HG03159 (cell line): Measurements from ENCODE around the gene SMG9.

Experiments used
- ATAC-seq: cut with Tn5 transposase; IDR thresholded peaks from one replicate; pipeline ENCODE4 v1.9.1; 2021; ENCODE audit warnings: mild to moderate bottlenecking, moderate library complexity; ENCODE audit not compliant: unreplicated experiment

The SMG9 gene

GRCh38 chr19:43754503-43755255, at the start of gene SMG9:
SMG9 (minus strand) TSS chr19:43754962; CDS start chr19:43750741, 4,221 bp downstream.
- ATAC-seq = peak; percentile 57

GRCh38 chr19:43804432-43804831, 49.7 kb upstream of the SMG9 start:
- no peak for ATAC-seq

GRCh38 chr19:43802216-43802951, 47.6 kb upstream of the SMG9 start, which contains the start of gene LYPD5:
LYPD5 (minus strand) TSS chr19:43802447; CDS start chr19:43802380, 67 bp downstream.
- no peak for ATAC-seq

- ATAC-seq = no peak
Measured at GRCh38 chr19:43799502-43800142, 44.9 kb upstream of the SMG9 start.

- ATAC-seq = no peak
Measured at GRCh38 chr19:43798546-43799409, 44.0 kb upstream of the SMG9 start.

- ATAC-seq = no peak
Measured at GRCh38 chr19:43798026-43798545, 43.3 kb upstream of the SMG9 start.

- ATAC-seq = no peak
Measured at GRCh38 chr19:43797556-43797955, 42.8 kb upstream of the SMG9 start.

GRCh38 chr19:43797118-43797517, 42.4 kb upstream of the SMG9 start:
- no peak for ATAC-seq

- no peak for ATAC-seq
Measured at GRCh38 chr19:43790587-43790986, 35.8 kb upstream of the SMG9 start.

- ATAC-seq = no peak
Measured at GRCh38 chr19:43789029-43789428, 34.3 kb upstream of the SMG9 start.

GRCh38 chr19:43786665-43787064, 31.9 kb upstream of the SMG9 start:
- no peak for ATAC-seq

- ATAC-seq = no peak
Measured at GRCh38 chr19:43784981-43785808, 30.4 kb upstream of the SMG9 start.

- no peak for ATAC-seq
Measured at GRCh38 chr19:43784241-43784980, 29.6 kb upstream of the SMG9 start.

GRCh38 chr19:43783636-43784035, 28.9 kb upstream of the SMG9 start:
- no peak for ATAC-seq

- ATAC-seq = no peak
Measured at GRCh38 chr19:43782689-43783231, 28.0 kb upstream of the SMG9 start.

- ATAC-seq = no peak
Measured at GRCh38 chr19:43782311-43782660, 27.5 kb upstream of the SMG9 start.

GRCh38 chr19:43781630-43782310, 27.0 kb upstream of the SMG9 start:
- ATAC-seq = no peak
